Liver (tissue), 3 donors: Measurements from ENCODE around the gene SCNN1B.

Source experiments
- ATF3 ChIP-seq: IDR thresholded peaks from 2 replicates; pipeline ENCODE4 v1.6.1; 2016; ENCODE audit warnings: antibody characterized with exemption
- CTCF ChIP-seq: fragments of 150-350 bp; IDR thresholded peaks from 2 replicates; pipeline ENCODE4 v1.5.1; 2017; ENCODE audit warnings: improper control_type of control experiment, low read depth, low read length; ENCODE audit not compliant: missing input control
- EGR1 ChIP-seq, 2 donors: IDR thresholded peaks; 2 replicates each; pipeline ENCODE4 v1.6.1; 2016 to 2018; ENCODE audit warnings: antibody characterized with exemption in 2 of 2, low read depth in 2 of 2
- GABPA ChIP-seq, 2 donors: IDR thresholded peaks in 1 of 2; conservative IDR thresholded peaks in 1 of 2; 2 replicates each; pipeline ENCODE4 v1.6.1; 2016; ENCODE audit warnings: antibody characterized with exemption in 2 of 2, mild to moderate bottlenecking in 1 of 2, moderate library complexity in 1 of 2
- NR2F2 ChIP-seq: IDR thresholded peaks from 2 replicates; pipeline ENCODE4 v1.6.1; 2016; ENCODE audit warnings: antibody characterized with exemption
- YY1 ChIP-seq: IDR thresholded peaks from 2 replicates; pipeline ENCODE4 v1.6.1; 2016; ENCODE audit warnings: antibody characterized with exemption, mild to moderate bottlenecking
- ZBTB33 ChIP-seq: IDR thresholded peaks from 2 replicates; pipeline ENCODE4 v1.6.1; 2016; ENCODE audit warnings: antibody characterized with exemption
- donor health status: healthy.
- donor health status: healthy.

- TF ChIP-seq EGR1 (IDR thresholded peaks at IDR 0.05; ENCODE audit: low read depth in 2 of 2) (no peak), ATF3 (no peak), YY1 (no peak), CTCF (no peak), ZBTB33 (no peak), NR2F2 (no peak), GABPA (IDR thresholded peaks at IDR 0.05 in 1 of 2, conservative IDR thresholded peaks at IDR 0.05 in 1 of 2) (no peak)
Measured at GRCh38 chr16:23280483-23280967, 21.6 kb upstream of the SCNN1B start.
